Measurements from ENCODE around the gene RUVBL1.

RUVBL1 gene

GRCh38 chr3:128131897-128132646 lies 8.5 kb upstream of the RUVBL1 start:
- DNase-seq = no peak

- no peak for DNase-seq
Observed at GRCh38 chr3:128128251-128128650, 4.6 kb upstream of the RUVBL1 start.

GRCh38 chr3:128127236-128127635 lies 3.6 kb upstream of the RUVBL1 start:
- DNase-seq = no peak

- no peak for DNase-seq
Observed at GRCh38 chr3:128123156-128123537, 465 bp downstream of the RUVBL1 start.

GRCh38 chr3:128122013-128122412 lies 1.6 kb downstream of the RUVBL1 start:
- DNase-seq = no peak

- no peak for DNase-seq
Observed at GRCh38 chr3:128113817-128114794, 9.5 kb downstream of the RUVBL1 start.

- DNase-seq = no peak
Observed at GRCh38 chr3:128112357-128112968, 11.1 kb downstream of the RUVBL1 start.

- DNase-seq = no peak
Observed at GRCh38 chr3:128111147-128111546, 12.5 kb downstream of the RUVBL1 start.

- no peak for DNase-seq
Observed at GRCh38 chr3:128107834-128108233, 15.8 kb downstream of the RUVBL1 start.

GRCh38 chr3:128103136-128103676 lies 20.4 kb downstream of the RUVBL1 start:
- DNase-seq = no peak

GRCh38 chr3:128100638-128101037 lies 23.0 kb downstream of the RUVBL1 start:
- no peak for DNase-seq

- no peak for DNase-seq
Observed at GRCh38 chr3:128100161-128100560, 23.5 kb downstream of the RUVBL1 start.

GRCh38 chr3:128098234-128098633 lies 25.4 kb downstream of the RUVBL1 start:
- DNase-seq = no peak

GRCh38 chr3:128095222-128095703 lies 28.3 kb downstream of the RUVBL1 start:
- peak; percentile 74 for DNase-seq

GRCh38 chr3:128094295-128095151 lies 29.1 kb downstream of the RUVBL1 start:
- DNase-seq = no peak

- DNase-seq = no peak
Observed at GRCh38 chr3:128091586-128091985, 32.0 kb downstream of the RUVBL1 start.

- no peak for DNase-seq
Observed at GRCh38 chr3:128089135-128089534, 34.5 kb downstream of the RUVBL1 start.

- no peak for DNase-seq
Observed at GRCh38 chr3:128084675-128085021, 39.0 kb downstream of the RUVBL1 start.

- DNase-seq = no peak
Observed at GRCh38 chr3:128083980-128084674, 39.5 kb downstream of the RUVBL1 start.

- DNase-seq = no peak
Observed at GRCh38 chr3:128083396-128083795, 40.2 kb downstream of the RUVBL1 start.

- DNase-seq = no peak
Observed at GRCh38 chr3:128082546-128082945, 41.1 kb downstream of the RUVBL1 start.

GRCh38 chr3:128081846-128082245 lies 41.8 kb downstream of the RUVBL1 start:
- DNase-seq = no peak

Data from activated naive CD4-positive, alpha-beta T cell treated with anti-CD3 and anti-CD28 coated beads, Interleukin-2, amount 50 U/mL, for 16 hours (primary cell).